ENCODE results near the gene KIF3A.

KIF3A gene

GRCh38 chr5:132782101-132782500 is 44.8 kb upstream of the KIF3A start:
- Histone ChIP-seq H2BK12ac (ENCODE audit: low read length) (no peak overlapping the region), H3K4me2 (ENCODE audit: insufficient read depth, low read length, poor library complexity, severe bottlenecking) (no peak overlapping the region), H2BK120ac (ENCODE audit: low read depth, low read length) (no peak overlapping the region), H2AK5ac (ENCODE audit: low read depth, low read length) (no peak overlapping the region), H3K27me3 (ENCODE audit: control insufficient read depth in 3 of 3, insufficient read depth in 3 of 3, low read depth in 1 of 3, low read length in 3 of 3) (peaks cover 0 to 71% (median 21%) of the 10 kb centered on the region in 3 experiments), H3K14ac (ENCODE audit: low read length) (no peak overlapping the region), H2BK5ac (ENCODE audit: low read length) (no peak overlapping the region), H2AFZ (ENCODE audit: low read length) (no peak overlapping the region), H2BK15ac (ENCODE audit: low read length) (no peak overlapping the region), H3K4ac (ENCODE audit: low read length) (no peak overlapping the region), H3K9ac (ENCODE audit: low read depth, low read length, poor library complexity) (no peak overlapping the region), H3K36me3 (replicated peaks in 1 of 2; ENCODE audit: control insufficient read depth in 2 of 2, insufficient read depth in 2 of 2, low read length in 2 of 2) (no peaks in the 10 kb centered on the region), H3K9me3 (replicated peaks in 1 of 2; ENCODE audit: control insufficient read depth in 2 of 2, insufficient read depth in 1 of 2, low read depth in 1 of 2, low read length in 2 of 2) (peaks cover 1 to 3% of the 10 kb centered on the region in 2 donors), H3K23ac (ENCODE audit: low read depth, low read length, poor library complexity) (no peak overlapping the region), H3K27ac (replicated peaks; ENCODE audit: low read length) (no peak overlapping the region), H4K91ac (ENCODE audit: low read depth, low read length, poor library complexity) (no peak overlapping the region), H3K18ac (ENCODE audit: low read length) (no peak overlapping the region), H4K8ac (ENCODE audit: low read depth, low read length) (no peak overlapping the region), H3K79me1 (ENCODE audit: low read depth, low read length) (no peaks in the 10 kb centered on the region), H3K4me1 (ENCODE audit: control insufficient read depth in 2 of 2, insufficient read depth in 1 of 2, low read depth in 1 of 2, low read length in 2 of 2) (peaks cover 0 to 3% of the 10 kb centered on the region in 2 donors), H3K4me3 (ENCODE audit: low read length in 2 of 2) (no peak overlapping the region)
- DNase-seq (ENCODE audit: low spot score), result no peak
- WGBS, 2 donors (ENCODE audit: extremely low coverage in 2 of 2, insufficient read length in 2 of 2, insufficient replicate concordance in 1 of 2), result no CpG with 5 or more reads among the region's 4 CpGs

DNA sequence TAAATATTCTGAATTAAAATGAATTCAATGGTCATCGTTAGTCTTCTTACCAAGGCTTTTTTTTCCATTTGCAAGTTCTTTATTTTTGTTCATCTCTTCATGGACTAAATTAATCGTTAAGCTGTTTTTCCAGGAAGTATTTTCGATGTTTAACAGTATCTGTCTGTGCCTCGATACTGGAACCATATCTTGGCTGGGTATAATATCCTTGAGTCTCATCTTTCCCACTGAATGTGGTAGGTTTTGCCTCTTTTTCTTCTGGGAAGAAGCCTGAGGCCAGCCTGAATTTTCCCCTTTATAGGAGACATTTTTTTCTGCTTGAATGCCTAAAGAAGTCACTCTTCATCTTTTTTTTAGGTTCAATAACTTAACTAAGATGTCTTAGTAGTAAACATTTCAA is 43.7 kb upstream of the KIF3A start:
- H3K18ac ChIP-seq (ENCODE audit: low read length), result no peak overlapping the region
- no peak overlapping the region for H2BK12ac ChIP-seq (ENCODE audit: low read length)
- no peak overlapping the region for H2AFZ ChIP-seq (ENCODE audit: low read length)
- no peak overlapping the region for H3K4me2 ChIP-seq (ENCODE audit: insufficient read depth, low read length, poor library complexity, severe bottlenecking)
- H3K9ac ChIP-seq (ENCODE audit: low read depth, low read length, poor library complexity), result no peak overlapping the region
- WGBS, 2 donors (ENCODE audit: extremely low coverage in 2 of 2, insufficient read length in 2 of 2, insufficient replicate concordance in 1 of 2), result no CpG with 5 or more reads among the region's 4 CpGs
- no peaks in the 10 kb centered on the region for H3K36me3 ChIP-seq (replicated peaks in 1 of 2; ENCODE audit: control insufficient read depth in 2 of 2, insufficient read depth in 2 of 2, low read length in 2 of 2)
- H2AK5ac ChIP-seq (ENCODE audit: low read depth, low read length), result no peak overlapping the region
- H2BK15ac ChIP-seq (ENCODE audit: low read length), result no peak overlapping the region
- no peak overlapping the region for H3K4ac ChIP-seq (ENCODE audit: low read length)
- no peak overlapping the region for H2BK120ac ChIP-seq (ENCODE audit: low read depth, low read length)
- H3K27ac ChIP-seq (replicated peaks; ENCODE audit: low read length), result no peak overlapping the region
- peaks cover 1% of the 10 kb centered on the region for H3K79me1 ChIP-seq (ENCODE audit: low read depth, low read length)
- no peak overlapping the region for H2BK5ac ChIP-seq (ENCODE audit: low read length)
- no peak overlapping the region for H3K4me3 ChIP-seq (ENCODE audit: low read length in 2 of 2)
- DNase-seq (ENCODE audit: low spot score), result no peak
- peaks cover 0 to 1% of the 10 kb centered on the region in 2 donors for H3K9me3 ChIP-seq (replicated peaks in 1 of 2; ENCODE audit: control insufficient read depth in 2 of 2, insufficient read depth in 1 of 2, low read depth in 1 of 2, low read length in 2 of 2)
- no peak overlapping the region for H3K14ac ChIP-seq (ENCODE audit: low read length)
- no peak overlapping the region for H4K8ac ChIP-seq (ENCODE audit: low read depth, low read length)
- no peak overlapping the region for H3K23ac ChIP-seq (ENCODE audit: low read depth, low read length, poor library complexity)
- H4K91ac ChIP-seq (ENCODE audit: low read depth, low read length, poor library complexity), result no peak overlapping the region
- H3K27me3 ChIP-seq (ENCODE audit: control insufficient read depth in 3 of 3, insufficient read depth in 3 of 3, low read depth in 1 of 3, low read length in 3 of 3), result peaks cover 0 to 71% (median 21%) of the 10 kb centered on the region in 3 experiments
- peaks cover 0 to 4% of the 10 kb centered on the region in 2 donors for H3K4me1 ChIP-seq (ENCODE audit: control insufficient read depth in 2 of 2, insufficient read depth in 1 of 2, low read depth in 1 of 2, low read length in 2 of 2)

DNA sequence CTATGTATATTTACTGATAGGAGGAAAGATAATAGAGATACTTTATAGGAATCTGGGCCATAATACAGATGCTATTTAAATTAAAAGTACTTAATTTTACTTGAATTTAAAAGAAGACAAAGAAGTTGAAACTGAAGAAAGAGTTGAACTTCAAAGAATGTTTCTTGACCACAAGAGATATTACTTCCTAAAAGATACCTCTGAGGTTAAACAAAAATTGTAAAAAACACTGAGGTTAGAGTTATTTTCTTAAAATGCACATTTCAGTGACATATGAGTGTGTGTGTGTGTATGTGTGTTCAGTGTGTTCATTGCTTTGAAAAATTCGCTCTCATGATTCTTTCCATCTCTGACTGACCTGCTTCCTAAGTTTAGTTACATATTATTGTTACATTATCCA is 43.2 kb upstream of the KIF3A start:
- Histone ChIP-seq H3K23ac (ENCODE audit: low read depth, low read length, poor library complexity) (no peak overlapping the region), H3K4me1 (ENCODE audit: control insufficient read depth in 2 of 2, insufficient read depth in 1 of 2, low read depth in 1 of 2, low read length in 2 of 2) (peaks cover 1 to 7% of the 10 kb centered on the region in 2 donors), H4K8ac (ENCODE audit: low read depth, low read length) (no peak overlapping the region), H3K27ac (replicated peaks; ENCODE audit: low read length) (no peak overlapping the region), H3K4me3 (ENCODE audit: low read length in 2 of 2) (no peak overlapping the region), H3K36me3 (replicated peaks in 1 of 2; ENCODE audit: control insufficient read depth in 2 of 2, insufficient read depth in 2 of 2, low read length in 2 of 2) (no peaks in the 10 kb centered on the region), H4K91ac (ENCODE audit: low read depth, low read length, poor library complexity) (no peak overlapping the region), H2BK15ac (ENCODE audit: low read length) (no peak overlapping the region), H2AK5ac (ENCODE audit: low read depth, low read length) (no peak overlapping the region), H2BK5ac (ENCODE audit: low read length) (no peak overlapping the region), H3K4me2 (ENCODE audit: insufficient read depth, low read length, poor library complexity, severe bottlenecking) (no peak overlapping the region), H3K14ac (ENCODE audit: low read length) (no peak overlapping the region), H3K9me3 (replicated peaks in 1 of 2; ENCODE audit: control insufficient read depth in 2 of 2, insufficient read depth in 1 of 2, low read depth in 1 of 2, low read length in 2 of 2) (no peaks in the 10 kb centered on the region), H3K27me3 (ENCODE audit: control insufficient read depth in 3 of 3, insufficient read depth in 3 of 3, low read depth in 1 of 3, low read length in 3 of 3) (peaks cover 0 to 67% (median 21%) of the 10 kb centered on the region in 3 experiments), H2BK12ac (ENCODE audit: low read length) (no peak overlapping the region), H3K9ac (ENCODE audit: low read depth, low read length, poor library complexity) (no peak overlapping the region), H2AFZ (ENCODE audit: low read length) (no peak overlapping the region), H3K4ac (ENCODE audit: low read length) (no peak overlapping the region), H3K79me1 (ENCODE audit: low read depth, low read length) (peaks cover 2% of the 10 kb centered on the region), H2BK120ac (ENCODE audit: low read depth, low read length) (no peak overlapping the region), H3K18ac (ENCODE audit: low read length) (no peak overlapping the region)
- DNase-seq (ENCODE audit: low spot score), result no peak
- no CpG with 5 or more reads among the region's 1 CpG for WGBS, 2 donors (ENCODE audit: extremely low coverage in 2 of 2, insufficient read length in 2 of 2, insufficient replicate concordance in 1 of 2)

- H3K27me3 ChIP-seq (ENCODE audit: control insufficient read depth in 3 of 3, insufficient read depth in 3 of 3, low read depth in 1 of 3, low read length in 3 of 3), result peaks cover 0 to 62% (median 21%) of the 10 kb centered on the region in 3 experiments
- no peak overlapping the region for H2BK5ac ChIP-seq (ENCODE audit: low read length)
- H3K4me1 ChIP-seq (ENCODE audit: control insufficient read depth in 2 of 2, insufficient read depth in 1 of 2, low read depth in 1 of 2, low read length in 2 of 2), result peaks cover 3 to 12% of the 10 kb centered on the region in 2 donors
- H3K9me3 ChIP-seq (replicated peaks in 1 of 2; ENCODE audit: control insufficient read depth in 2 of 2, insufficient read depth in 1 of 2, low read depth in 1 of 2, low read length in 2 of 2), result no peaks in the 10 kb centered on the region
- no peak overlapping the region for H3K4ac ChIP-seq (ENCODE audit: low read length)
- no peak overlapping the region for H3K14ac ChIP-seq (ENCODE audit: low read length)
- H3K36me3 ChIP-seq (replicated peaks in 1 of 2; ENCODE audit: control insufficient read depth in 2 of 2, insufficient read depth in 2 of 2, low read length in 2 of 2), result no peaks in the 10 kb centered on the region
- WGBS, 2 donors (ENCODE audit: extremely low coverage in 2 of 2, insufficient read length in 2 of 2, insufficient replicate concordance in 1 of 2), result no CpG with 5 or more reads among the region's 3 CpGs
- no peak overlapping the region for H3K18ac ChIP-seq (ENCODE audit: low read length)
- no peak overlapping the region for H3K4me2 ChIP-seq (ENCODE audit: insufficient read depth, low read length, poor library complexity, severe bottlenecking)
- H3K4me3 ChIP-seq (ENCODE audit: low read length in 2 of 2), result no peak overlapping the region
- H2BK12ac ChIP-seq (ENCODE audit: low read length), result no peak overlapping the region
- H2BK15ac ChIP-seq (ENCODE audit: low read length), result no peak overlapping the region
- peaks cover 2% of the 10 kb centered on the region for H3K79me1 ChIP-seq (ENCODE audit: low read depth, low read length)
- no peak overlapping the region for H2AK5ac ChIP-seq (ENCODE audit: low read depth, low read length)
- no peak overlapping the region for H2AFZ ChIP-seq (ENCODE audit: low read length)
- H3K27ac ChIP-seq (replicated peaks; ENCODE audit: low read length), result no peak overlapping the region
- H3K23ac ChIP-seq (ENCODE audit: low read depth, low read length, poor library complexity), result no peak overlapping the region
- H3K9ac ChIP-seq (ENCODE audit: low read depth, low read length, poor library complexity), result no peak overlapping the region
- DNase-seq (ENCODE audit: low spot score), result no peak
- H2BK120ac ChIP-seq (ENCODE audit: low read depth, low read length), result no peak overlapping the region
- no peak overlapping the region for H4K8ac ChIP-seq (ENCODE audit: low read depth, low read length)
- no peak overlapping the region for H4K91ac ChIP-seq (ENCODE audit: low read depth, low read length, poor library complexity)
These were observed 42.6 kb upstream of the KIF3A start for GRCh38 chr5:132779961-132780360.

All from neuronal stem cell (in vitro differentiated cells).